BLaER1 treated with 17β-estradiol and CSF1 and Interleukin-3, amounts not matched to agents 10 nM and 100 nM (cell line): ENCODE results near the gene DLD.
"Not testable (repeated sequence)": the region's sequence is repeated elsewhere in the genome, so short reads cannot be mapped to it uniquely, and the experiment has no call there.

ENCODE experiments used
- H3K27ac ChIP-seq, 11 experiments: shearing (Covaris generic); formaldehyde crosslinking; 2 replicates each; pipeline ENCODE4 v1.8.1; 2022
- H3K27me3 ChIP-seq, 11 experiments: shearing (Covaris generic); formaldehyde crosslinking; 2 replicates each; pipeline ENCODE4 v1.8.1; 2022
- H3K36me3 ChIP-seq, 11 experiments: shearing (Covaris generic); formaldehyde crosslinking; 2 replicates each; pipeline ENCODE4 v1.8.1; 2022
- H3K4me1 ChIP-seq, 10 experiments: shearing (Covaris generic); formaldehyde crosslinking; 2 replicates each; pipeline ENCODE4 v1.8.1; 2022
- H3K4me2 ChIP-seq, 11 experiments: shearing (Covaris generic); formaldehyde crosslinking; 2 replicates each; pipeline ENCODE4 v1.8.1; 2022
- H3K4me3 ChIP-seq, 10 experiments: shearing (Covaris generic); formaldehyde crosslinking; 2 replicates each; pipeline ENCODE4 v1.8.1; 2022
- H3K9ac ChIP-seq, 11 experiments: shearing (Covaris generic); formaldehyde crosslinking; 2 replicates each; pipeline ENCODE4 v1.8.1; 2022
- H3K9me3 ChIP-seq, 11 experiments: shearing (Covaris generic); formaldehyde crosslinking; replicated peaks in 1 of 11; 2 replicates each; pipeline ENCODE4 v1.8.1; 2022
- H4K20me1 ChIP-seq, 11 experiments: shearing (Covaris generic); formaldehyde crosslinking; 2 replicates each; pipeline ENCODE4 v1.8.1; 2022
- Cebpa-rat ChIP-seq, 11 experiments: shearing (Covaris generic); IDR thresholded peaks; 2 replicates each; pipeline ENCODE4 v1.8.1; 2022

Gene DLD

GRCh38 chr7:107879400-107880035, 11.5 kb upstream of the DLD start:
- H3K27ac ChIP-seq: no peak overlapping the region
- H3K4me3 ChIP-seq: no peak overlapping the region
- H3K4me1 ChIP-seq: peaks cover 25 to 47% (median 37%) of the 10 kb centered on the region in 10 experiments
- H4K20me1 ChIP-seq: no peaks in the 10 kb centered on the region
- 0 out of 22 replicates have a peak overlapping the region, but pooled peaks of 2 of the 11 experiments have one; percentile 11 to 17 for H3K4me2 ChIP-seq
- no peak for TF ChIP-seq Cebpa-rat (IDR thresholded peaks at IDR 0.05)
- H3K36me3 ChIP-seq: no peaks in the 10 kb centered on the region
- no peak overlapping the region for H3K9ac ChIP-seq
- H3K27me3 ChIP-seq: no peaks in the 10 kb centered on the region
- H3K9me3 ChIP-seq: no peaks in the 10 kb centered on the region

- no peaks in the 10 kb centered on the region for H3K36me3 ChIP-seq
- H3K4me1 ChIP-seq: peaks cover 0 to 15% (median 6%) of the 10 kb centered on the region in 10 experiments; a peak in 12 of 20 replicates
- H3K4me3 ChIP-seq: no peak overlapping the region
- H4K20me1 ChIP-seq: no peaks in the 10 kb centered on the region
- H3K27ac ChIP-seq: no peak overlapping the region
- H3K9ac ChIP-seq: no peak overlapping the region
- no peak overlapping the region for H3K4me2 ChIP-seq
- TF ChIP-seq Cebpa-rat (IDR thresholded peaks at IDR 0.05): no peak
- peaks cover 0 to 3% (median 2%) of the 10 kb centered on the region in 11 experiments; a peak in 12 of 22 replicates for H3K9me3 ChIP-seq
- H3K27me3 ChIP-seq: no peaks in the 10 kb centered on the region
These were observed 8.2 kb upstream of the DLD start for GRCh38 chr7:107882766-107883165.

- H4K20me1 ChIP-seq: no peaks in the 10 kb centered on the region
These were observed 6.7 kb upstream of the DLD start for GRCh38 chr7:107884066-107884818.

GRCh38 chr7:107887827-107888226, 3.2 kb upstream of the DLD start:
- not testable (repeated sequence) for H4K20me1 ChIP-seq, H3K27ac ChIP-seq, H3K4me3 ChIP-seq, H3K9ac ChIP-seq, H3K4me2 ChIP-seq, H3K27me3 ChIP-seq, H3K36me3 ChIP-seq
- H3K9me3 ChIP-seq: peaks cover 0 to 16% (median 14%) of the 10 kb centered on the region in 11 experiments; a peak in 17 of 22 replicates
- peaks cover 14 to 22% (median 18%) of the 10 kb centered on the region in 10 experiments for H3K4me1 ChIP-seq

More at GRCh38 chr7:107884066-107884818, 6.7 kb upstream of the DLD start:
- H3K4me3 ChIP-seq: no peak overlapping the region
- H3K27ac ChIP-seq: no peak overlapping the region
- peaks cover 0 to 4% (median under 1%) of the 10 kb centered on the region in 10 experiments; a peak in 3 of 20 replicates for H3K4me1 ChIP-seq
- no peaks in the 10 kb centered on the region for H3K36me3 ChIP-seq
- H3K9me3 ChIP-seq: peaks cover 0 to 16% (median 14%) of the 10 kb centered on the region in 11 experiments; a peak in 17 of 22 replicates
- TF ChIP-seq Cebpa-rat (IDR thresholded peaks at IDR 0.05): no peak
- no peak overlapping the region for H3K4me2 ChIP-seq
- H3K27me3 ChIP-seq: no peaks in the 10 kb centered on the region
- no peak overlapping the region for H3K9ac ChIP-seq

- peaks cover 0 to 28% (median 13%) of the 10 kb centered on the region in 11 experiments; a peak in 14 of 22 replicates for H4K20me1 ChIP-seq
- no peak for TF ChIP-seq Cebpa-rat (IDR thresholded peaks at IDR 0.05)
- H3K4me1 ChIP-seq: peaks cover 24 to 37% (median 29%) of the 10 kb centered on the region in 10 experiments
- peaks cover 0 to 16% (median 14%) of the 10 kb centered on the region in 11 experiments; a peak in 17 of 22 replicates for H3K9me3 ChIP-seq
- H3K4me3 ChIP-seq: peak overlapping the region in 2 of 10 experiments; percentile 86 to 88; a peak in 2 of 20 replicates
- no peak overlapping the region for H3K9ac ChIP-seq
- H3K36me3 ChIP-seq: peaks cover 10 to 24% (median 21%) of the 10 kb centered on the region in 11 experiments; a peak in 20 of 22 replicates
- peak overlapping the region; percentile 77 to 96 (median 83); a peak in 18 of 22 replicates for H3K4me2 ChIP-seq
- no peak overlapping the region for H3K27ac ChIP-seq
- H3K27me3 ChIP-seq: no peaks in the 10 kb centered on the region
These were observed 991 bp upstream of the DLD start for GRCh38 chr7:107889992-107890391.

- H4K20me1 ChIP-seq: peaks cover 1 to 33% (median 16%) of the 10 kb centered on the region in 11 experiments; a peak in 15 of 22 replicates
- peak overlapping the region; percentile 80 to 96 (median 92); a peak in 21 of 22 replicates for H3K27ac ChIP-seq
- H3K36me3 ChIP-seq: peaks cover 15 to 30% (median 26%) of the 10 kb centered on the region in 11 experiments; a peak in 21 of 22 replicates
- H3K9ac ChIP-seq: peak overlapping the region; percentile 84 to 96 (median 93)
- TF ChIP-seq Cebpa-rat (IDR thresholded peaks at IDR 0.05): no peak
- H3K27me3 ChIP-seq: no peaks in the 10 kb centered on the region
- peaks cover 24 to 39% (median 29%) of the 10 kb centered on the region in 10 experiments for H3K4me1 ChIP-seq
- H3K4me2 ChIP-seq: peak overlapping the region; percentile 77 to 96 (median 83)
- peaks cover 0 to 16% (median 14%) of the 10 kb centered on the region in 11 experiments; a peak in 17 of 22 replicates for H3K9me3 ChIP-seq
- H3K4me3 ChIP-seq: peak overlapping the region; percentile 62 to 93 (median 86)
These were observed 456 bp upstream of the DLD start for GRCh38 chr7:107890493-107890961.

- Histone ChIP-seq H3K27me3 (no peaks in the 10 kb centered on the region), H3K36me3 (peaks cover 28 to 42% (median 39%) of the 10 kb centered on the region in 11 experiments), H3K9ac (peak overlapping the region; percentile 84 to 96 (median 93)), H3K4me1 (peaks cover 24 to 47% (median 29%) of the 10 kb centered on the region in 10 experiments), H3K4me3 (peak overlapping the region; percentile 62 to 93 (median 86)), H3K4me2 (peak overlapping the region; percentile 77 to 96 (median 83)), H4K20me1 (peaks cover 12 to 46% (median 29%) of the 10 kb centered on the region in 11 experiments; a peak in 17 of 22 replicates), H3K27ac (peak overlapping the region; percentile 80 to 96 (median 92)), H3K9me3 (peaks cover 0 to 16% (median 14%) of the 10 kb centered on the region in 11 experiments; a peak in 17 of 22 replicates)
- TF ChIP-seq Cebpa-rat (IDR thresholded peaks at IDR 0.05): peak in 1 of 11 experiments; percentile 33; a peak in 2 of 22 replicates
These were observed 818 bp downstream of the DLD start for GRCh38 chr7:107891636-107892366.

GRCh38 chr7:107892367-107892741, 1.4 kb downstream of the DLD start:
- Histone ChIP-seq H3K9ac (peak overlapping the region; percentile 84 to 96 (median 93); a peak in 21 of 22 replicates), H3K4me1 (peaks cover 24 to 49% (median 29%) of the 10 kb centered on the region in 10 experiments), H4K20me1 (peaks cover 15 to 52% (median 35%) of the 10 kb centered on the region in 11 experiments; a peak in 17 of 22 replicates), H3K36me3 (peaks cover 33 to 48% (median 44%) of the 10 kb centered on the region in 11 experiments), H3K4me2 (peak overlapping the region; percentile 77 to 96 (median 83)), H3K9me3 (peaks cover 0 to 16% (median 14%) of the 10 kb centered on the region in 11 experiments; a peak in 17 of 22 replicates), H3K4me3 (peak overlapping the region; percentile 62 to 93 (median 86); a peak in 19 of 20 replicates), H3K27ac (peak overlapping the region; percentile 80 to 96 (median 92); a peak in 21 of 22 replicates)
- H3K27me3 ChIP-seq: not testable (repeated sequence)
